GM18867 (cell line): ENCODE results near the gene IRF1.
"Not testable (repeated sequence)": the region's sequence is repeated elsewhere in the genome, so short reads cannot be mapped to it uniquely, and the experiment has no call there.

ENCODE experiments used
- ATAC-seq: cut with Tn5 transposase; IDR thresholded peaks from one replicate; pipeline ENCODE4 v1.9.1; 2021; ENCODE audit warnings: mild to moderate bottlenecking, moderate library complexity; ENCODE audit not compliant: unreplicated experiment

The IRF1 gene, protein sequence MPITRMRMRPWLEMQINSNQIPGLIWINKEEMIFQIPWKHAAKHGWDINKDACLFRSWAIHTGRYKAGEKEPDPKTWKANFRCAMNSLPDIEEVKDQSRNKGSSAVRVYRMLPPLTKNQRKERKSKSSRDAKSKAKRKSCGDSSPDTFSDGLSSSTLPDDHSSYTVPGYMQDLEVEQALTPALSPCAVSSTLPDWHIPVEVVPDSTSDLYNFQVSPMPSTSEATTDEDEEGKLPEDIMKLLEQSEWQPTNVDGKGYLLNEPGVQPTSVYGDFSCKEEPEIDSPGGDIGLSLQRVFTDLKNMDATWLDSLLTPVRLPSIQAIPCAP

DNA sequence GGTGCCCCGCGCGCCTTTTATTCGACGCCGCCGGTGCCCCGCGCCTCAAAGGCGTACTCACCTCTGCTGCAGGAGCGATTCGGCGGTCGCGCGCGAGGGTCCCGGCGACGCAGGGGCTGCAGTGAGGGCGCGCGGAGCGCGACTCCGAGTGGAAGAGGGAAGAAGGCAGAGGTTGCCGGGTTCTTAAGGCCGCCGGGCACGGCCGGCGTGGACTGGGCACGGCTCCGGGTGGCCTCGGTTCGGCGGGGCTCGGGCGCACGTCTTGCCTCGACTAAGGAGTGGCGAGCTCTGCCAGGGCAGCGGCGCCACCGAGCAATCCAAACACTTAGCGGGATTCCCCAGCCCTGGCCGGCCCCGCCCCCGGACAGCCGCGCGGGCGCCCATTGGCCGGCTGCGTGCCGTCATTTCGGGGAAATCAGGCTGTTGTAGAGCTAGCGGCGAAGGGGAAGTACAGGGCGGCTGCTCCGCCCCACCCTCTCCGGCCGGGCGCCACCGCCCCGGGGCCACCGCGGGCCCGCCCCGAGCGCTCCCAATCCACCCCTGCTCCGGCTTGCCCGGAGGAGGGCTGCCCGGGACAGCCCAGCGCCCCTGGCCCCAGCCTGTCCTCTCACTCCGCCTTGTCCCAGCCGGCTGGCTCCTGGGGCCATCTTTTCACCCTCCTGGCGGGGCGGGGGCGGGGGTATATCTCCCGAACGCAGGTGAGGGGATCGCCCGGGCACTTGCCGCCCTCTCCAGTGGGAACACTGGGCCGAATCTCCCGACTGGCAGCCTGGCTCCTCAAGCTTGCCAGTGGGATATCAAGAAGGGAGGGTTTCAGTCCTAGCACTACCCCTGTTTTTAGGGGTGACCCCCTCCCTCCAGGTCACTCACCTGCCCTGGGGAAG is at the start of gene IRF1:
Gene IRF1, minus strand, starts transcription at position 290 of the 884 bp plus-strand sequence. CDS start 1,295 bp downstream, outside the sequence.
- peak; percentile 74 for ATAC-seq

DNA sequence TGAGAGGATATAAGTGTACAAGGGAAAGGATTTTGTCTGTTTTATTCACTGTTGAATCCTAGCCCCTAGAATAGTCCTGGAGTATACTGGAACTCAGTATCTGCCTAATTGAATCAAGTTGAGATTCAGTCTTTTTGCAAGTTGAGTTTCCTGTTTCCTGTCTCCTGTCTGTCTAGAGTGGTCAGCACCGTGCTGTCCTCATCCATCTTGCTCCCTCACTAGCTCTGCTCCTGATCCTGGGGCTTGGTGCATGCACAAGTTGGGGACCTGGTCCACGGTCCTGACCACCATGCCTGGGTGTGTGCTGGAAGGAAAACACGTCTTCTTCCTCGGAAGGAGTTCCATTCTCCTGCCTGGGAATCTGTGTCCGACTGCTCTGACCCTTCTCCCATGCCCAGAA is 49.6 kb upstream of the IRF1 start:
- ATAC-seq: no peak

DNA sequence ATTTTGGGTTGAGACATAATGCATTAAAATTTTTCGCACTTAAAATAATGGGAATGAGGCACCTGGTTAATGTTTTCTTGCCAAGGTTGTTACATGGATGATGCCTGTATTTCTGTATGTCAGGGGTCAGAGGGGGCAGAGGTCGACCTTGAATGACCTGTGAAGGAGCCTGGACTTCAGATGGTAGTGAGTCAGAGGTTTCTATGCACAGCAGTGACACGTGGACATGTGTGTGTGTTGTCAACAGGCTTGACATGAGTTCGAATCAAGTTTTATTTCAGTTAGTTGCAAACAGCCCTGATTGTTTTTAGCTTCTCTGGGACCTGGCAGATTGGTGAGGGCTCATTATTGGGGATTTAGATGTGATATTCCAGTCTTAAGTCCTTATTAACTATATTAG is 49.1 kb upstream of the IRF1 start:
- ATAC-seq: no peak

DNA sequence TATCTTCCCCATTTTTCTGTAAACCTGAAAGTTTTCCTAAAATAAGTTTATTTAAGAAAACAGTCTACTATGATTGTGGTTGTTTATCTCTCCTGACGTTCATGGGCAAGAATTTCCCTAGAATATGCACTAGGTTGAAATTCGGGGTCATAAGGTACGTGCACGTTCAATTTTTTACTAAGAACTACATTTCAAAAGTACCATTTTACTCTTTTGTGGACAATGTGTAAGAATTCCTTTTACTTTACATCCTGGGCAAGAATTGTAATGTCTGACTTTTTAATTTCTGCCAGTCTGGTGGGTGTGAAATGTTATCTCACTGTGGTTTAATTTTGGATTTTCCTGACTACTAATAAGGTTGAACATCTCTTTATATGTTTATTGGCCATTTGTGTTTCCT is 40.4 kb upstream of the IRF1 start:
- ATAC-seq: no peak

DNA sequence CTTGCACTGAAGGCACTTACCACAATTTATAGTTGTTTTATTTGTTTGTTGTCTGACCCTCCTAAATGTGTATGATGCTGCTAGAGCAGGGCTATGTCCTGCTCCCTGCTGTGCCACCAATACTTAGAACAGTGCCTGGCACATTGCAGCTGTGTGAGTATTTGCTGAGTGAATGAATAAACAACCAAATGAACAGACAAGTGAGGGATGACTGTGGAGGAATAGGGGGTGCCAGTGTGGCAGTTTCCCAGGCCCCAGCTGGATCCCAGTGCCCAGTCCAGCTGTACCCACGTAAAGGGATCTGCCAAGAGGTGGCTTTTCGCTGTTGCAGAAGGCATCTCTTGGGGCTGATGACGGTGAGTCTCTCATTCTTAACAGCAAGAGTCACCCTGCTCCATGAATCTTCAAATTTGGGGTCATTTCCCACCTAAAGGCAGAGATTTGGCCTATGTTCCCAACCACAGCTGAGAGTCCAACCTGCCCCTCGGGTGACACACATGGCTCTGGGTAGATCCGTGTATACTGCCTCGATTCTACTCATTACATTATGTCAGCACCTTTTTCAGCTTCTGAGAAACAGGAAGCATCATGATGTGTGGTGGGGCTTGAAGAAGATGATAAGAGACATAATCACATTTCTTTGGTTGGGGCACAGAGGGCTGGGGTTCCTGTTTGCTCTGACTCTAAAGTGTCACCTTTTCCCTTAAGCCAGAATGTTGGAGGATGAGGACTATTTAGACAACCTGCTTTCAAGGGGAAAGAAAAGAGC is 38.5 kb upstream of the IRF1 start:
- ATAC-seq: no peak

DNA sequence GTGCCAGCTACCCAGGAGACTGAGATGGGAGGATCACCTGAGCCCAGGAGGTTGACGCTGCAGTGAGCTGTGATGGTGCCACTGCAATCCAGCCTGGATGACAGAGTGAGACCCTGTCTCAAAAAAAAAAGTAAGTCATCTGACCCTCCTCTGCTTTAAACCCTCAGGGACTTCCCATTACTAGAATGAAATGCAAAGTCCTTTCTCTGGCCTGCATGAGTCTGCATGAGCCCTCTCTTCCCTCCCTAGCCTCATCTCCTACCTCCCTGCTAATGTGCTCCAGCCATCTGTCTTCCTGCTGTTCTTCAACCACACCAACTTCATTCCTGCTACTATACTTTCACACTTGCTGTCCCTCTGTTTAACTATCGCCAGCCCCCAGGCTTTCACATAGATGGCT is 37.4 kb upstream of the IRF1 start:
- ATAC-seq: no peak

DNA sequence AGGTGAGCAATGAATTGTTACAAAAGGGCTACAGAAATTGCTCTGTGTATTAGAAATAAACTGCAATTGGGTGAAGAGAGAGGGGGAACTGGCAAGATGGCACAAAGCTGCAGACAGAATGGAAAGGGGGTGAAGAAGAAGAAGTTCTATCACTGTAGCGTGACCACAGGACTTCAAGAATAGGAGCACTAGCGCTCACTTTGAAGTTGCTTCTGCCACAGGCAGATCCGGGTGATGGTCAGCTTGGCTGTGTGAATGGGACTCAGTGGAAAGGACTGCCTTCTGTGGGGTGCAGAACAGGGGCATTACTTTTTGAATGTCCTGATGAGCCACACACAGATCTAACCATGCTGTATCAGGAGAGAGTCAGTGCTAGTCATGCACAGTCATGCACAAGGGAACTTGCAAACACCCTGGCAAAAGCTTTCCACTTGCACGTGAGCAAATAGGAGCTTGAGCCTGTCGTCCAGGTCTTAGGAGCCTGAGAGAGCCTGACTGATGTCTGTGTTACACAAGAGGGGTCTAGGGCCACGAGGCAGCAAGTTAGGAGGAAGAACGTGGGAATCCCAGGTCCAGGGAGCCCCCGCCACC is 36.5 kb upstream of the IRF1 start:
- ATAC-seq: no peak

DNA sequence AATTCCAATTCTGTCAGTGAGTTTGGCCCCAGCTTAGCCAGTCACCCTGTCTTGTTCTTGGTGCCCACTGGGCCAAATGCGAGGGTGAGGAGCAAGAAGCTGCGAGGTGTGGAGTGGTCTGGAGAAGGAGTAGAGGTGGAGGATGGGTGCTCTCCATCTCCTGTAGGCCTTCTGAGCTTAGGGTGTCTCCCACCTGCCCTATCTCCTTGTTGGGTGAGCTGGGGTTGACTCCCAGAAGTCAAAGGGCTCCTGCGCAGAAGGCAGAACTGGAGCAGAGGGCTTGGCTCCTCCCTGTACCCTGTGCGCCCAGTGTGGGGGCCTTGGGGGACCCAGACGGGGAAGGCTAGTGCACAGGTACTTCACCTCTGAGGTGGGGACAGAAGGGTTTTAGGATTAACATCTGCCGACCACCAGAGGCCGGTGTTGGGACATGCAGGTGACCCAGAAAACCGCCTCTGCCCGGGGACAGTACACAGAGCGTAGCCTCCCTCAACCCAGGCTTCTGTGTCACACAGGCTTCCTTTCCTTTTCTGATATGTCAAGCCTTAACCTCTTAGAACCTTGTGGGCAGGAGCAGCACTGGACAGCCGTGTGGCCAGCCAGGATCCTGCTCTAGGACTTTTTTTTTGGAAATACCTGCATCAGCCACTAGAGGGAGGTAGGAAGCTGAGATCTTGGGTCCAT is 35.9 kb upstream of the IRF1 start:
- peak; percentile 38 for ATAC-seq

DNA sequence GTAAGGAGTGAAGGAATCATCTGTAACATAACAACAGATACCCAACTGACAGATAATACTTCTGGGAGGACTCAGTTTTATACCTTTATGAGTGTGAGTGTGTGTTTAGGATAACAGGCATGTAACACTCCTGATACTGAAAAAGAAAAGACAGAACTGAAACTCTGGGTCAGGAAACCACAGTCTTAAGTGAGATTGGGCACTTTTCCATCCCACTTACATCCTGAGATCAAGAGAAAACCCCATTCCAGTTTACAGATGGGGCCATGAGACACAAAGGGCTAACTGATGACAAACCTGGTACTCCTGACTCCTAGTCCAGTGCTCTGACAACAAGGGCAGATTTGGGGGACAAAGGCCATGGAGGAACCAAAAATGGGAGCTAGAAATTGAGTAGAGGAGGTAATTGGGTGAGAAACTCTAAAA is 34.7 kb upstream of the IRF1 start:
- peak; percentile 76 for ATAC-seq

DNA sequence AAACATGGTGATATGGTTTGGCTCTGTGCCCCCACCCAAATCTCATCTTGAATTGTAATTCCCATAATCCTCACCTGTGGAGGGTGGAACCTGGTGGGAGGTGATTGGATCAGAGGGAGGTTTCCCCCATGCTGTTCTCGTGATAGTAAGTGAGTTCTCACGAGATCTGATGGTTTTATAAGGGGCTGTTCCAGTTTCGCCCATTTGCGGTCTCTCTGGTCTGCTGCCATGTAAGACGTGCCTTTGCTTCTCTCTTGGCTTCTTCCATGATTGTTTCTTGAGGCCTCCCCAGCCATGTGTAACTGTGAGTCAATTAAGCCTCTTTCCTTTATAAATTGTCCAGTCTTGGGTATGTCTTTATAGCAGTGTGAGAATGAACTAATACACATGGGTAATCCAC is 34.3 kb upstream of the IRF1 start:
- not testable (repeated sequence) for ATAC-seq

DNA sequence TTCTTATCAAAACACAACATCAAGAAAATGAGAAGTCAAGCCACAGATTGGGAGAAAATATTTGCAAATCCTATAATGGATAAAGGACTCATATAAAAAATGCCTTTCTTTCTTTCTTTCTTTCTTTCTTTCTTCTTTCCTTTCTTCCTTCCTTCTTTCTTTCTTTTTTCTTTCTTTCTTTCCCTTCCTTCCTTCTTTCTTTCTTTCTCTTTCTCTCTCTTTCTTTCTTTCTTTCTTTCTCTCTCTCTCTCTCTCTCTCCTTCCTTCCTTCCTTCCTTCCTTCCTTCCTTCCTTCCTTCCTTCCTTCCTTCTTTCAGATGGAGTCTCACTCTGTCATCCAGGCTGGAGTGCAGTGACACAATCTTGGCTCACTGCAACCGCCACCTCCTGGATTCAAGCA is 31.5 kb upstream of the IRF1 start:
- not testable (repeated sequence) for ATAC-seq

DNA sequence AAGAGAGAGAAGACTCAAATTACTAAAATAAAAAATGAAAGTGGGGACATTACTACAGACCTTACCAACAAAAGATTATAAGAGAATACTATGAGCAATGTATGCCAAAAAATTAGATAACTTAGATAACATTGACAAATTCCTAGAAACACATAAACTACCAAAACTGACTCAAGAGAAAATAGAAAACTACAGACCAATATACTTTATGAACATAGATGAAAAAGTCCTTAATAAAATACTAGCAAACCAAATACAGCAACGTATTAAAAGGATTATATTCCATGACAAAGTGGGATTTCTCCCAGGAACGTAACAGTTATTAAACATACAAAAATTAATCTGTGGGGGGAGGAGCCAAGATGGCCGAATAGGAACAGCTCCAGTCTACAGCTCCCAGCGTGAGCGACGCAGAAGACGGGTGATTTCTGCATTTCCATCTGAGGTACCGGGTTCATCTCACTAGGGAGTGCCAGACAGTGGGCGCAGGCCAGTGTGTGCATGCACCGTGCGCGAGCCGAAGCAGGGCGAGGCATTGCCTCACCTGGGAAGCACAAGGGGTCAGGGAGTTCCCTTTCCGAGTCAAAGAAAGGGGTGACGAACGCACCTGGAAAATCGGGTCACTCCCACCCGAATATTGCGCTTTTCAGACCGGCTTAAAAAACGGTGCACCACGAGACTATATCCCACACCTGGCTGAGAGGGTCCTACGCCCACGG is 23.2 kb upstream of the IRF1 start:
- not testable (repeated sequence) for ATAC-seq

DNA sequence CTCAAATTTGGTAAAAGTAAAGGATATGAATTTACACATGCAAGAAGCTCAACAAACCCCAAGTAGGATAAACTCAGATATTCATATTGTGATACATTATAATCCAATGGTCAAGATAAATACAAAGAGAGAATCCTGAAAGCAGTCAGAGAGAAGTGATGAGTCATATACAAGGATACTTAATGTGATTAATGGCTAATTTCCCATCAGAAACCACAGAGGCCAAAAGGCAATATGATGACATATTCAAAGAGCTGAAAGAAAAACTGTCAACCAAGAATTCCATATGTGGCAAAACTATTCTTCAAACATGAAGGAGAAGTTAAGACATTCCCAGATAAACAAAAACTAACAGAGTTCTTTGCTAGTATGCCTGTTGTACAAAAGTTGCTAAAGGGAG is 19.5 kb upstream of the IRF1 start:
- no peak for ATAC-seq

DNA sequence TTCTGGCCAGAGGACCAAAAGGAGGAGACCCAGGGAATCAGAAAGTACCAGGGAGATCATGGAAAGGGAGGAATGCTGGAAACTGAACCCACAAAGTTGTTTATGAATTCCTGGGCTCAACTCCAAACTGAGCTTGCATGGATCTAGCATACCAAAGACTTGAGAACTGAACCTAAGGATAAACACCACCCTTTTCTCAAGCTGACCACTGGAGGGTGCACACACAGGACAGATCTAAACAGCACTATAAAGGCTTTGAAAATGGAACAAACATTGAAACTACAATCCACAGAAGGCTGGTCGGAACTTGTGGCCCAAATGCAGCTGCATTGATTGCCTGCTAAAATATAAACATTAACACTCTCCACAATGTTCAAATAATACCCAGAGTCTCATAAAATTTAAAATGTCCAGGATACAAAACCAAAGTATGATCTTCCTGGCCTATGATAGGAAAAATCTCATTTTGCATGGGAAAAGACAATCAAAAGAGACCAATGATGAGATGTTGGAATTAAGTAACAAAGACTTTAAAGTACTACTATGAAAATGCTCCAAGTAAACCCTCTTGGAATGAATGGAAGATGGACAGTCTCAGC is 15.6 kb upstream of the IRF1 start:
- peak; percentile 42 for ATAC-seq

DNA sequence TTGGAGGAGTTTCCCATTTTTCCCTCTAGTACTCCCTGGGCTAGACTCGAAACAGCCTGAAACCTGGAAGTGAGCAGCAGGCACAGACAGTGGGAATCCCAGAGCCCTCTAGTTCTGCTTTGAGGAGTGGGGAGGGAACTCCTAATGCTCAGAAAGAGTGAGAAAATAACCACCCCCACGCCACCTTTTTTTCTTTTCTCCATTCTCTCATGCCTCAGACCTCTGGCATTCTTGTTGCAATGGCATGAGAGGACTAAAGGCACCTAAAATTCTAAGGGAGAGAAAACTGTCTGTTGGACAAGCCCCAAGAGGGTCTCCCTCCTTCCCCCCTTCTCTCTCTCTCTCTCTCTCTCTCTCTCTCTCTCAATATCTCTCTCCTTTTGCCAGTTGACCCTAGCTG is 15.1 kb upstream of the IRF1 start:
- ATAC-seq: no peak

DNA sequence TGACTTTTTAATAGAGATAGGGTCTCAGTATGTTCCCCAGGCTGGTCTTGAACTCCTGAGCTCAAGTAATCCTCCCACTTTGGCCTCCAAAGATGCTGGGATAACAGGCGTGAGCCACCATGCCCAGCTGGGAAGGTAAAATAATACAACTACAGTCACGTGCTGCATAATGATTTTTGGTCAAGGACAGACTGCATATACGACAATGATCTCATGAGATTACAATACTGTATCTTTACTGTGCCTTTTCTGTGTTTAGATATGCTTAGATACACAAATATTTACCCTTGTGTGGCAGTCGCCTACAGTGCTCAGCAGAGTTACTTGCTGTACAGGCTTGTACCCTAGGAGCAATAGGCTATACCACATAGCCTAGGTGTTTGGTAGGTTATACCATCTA is 14.2 kb upstream of the IRF1 start:
- ATAC-seq: no peak

DNA sequence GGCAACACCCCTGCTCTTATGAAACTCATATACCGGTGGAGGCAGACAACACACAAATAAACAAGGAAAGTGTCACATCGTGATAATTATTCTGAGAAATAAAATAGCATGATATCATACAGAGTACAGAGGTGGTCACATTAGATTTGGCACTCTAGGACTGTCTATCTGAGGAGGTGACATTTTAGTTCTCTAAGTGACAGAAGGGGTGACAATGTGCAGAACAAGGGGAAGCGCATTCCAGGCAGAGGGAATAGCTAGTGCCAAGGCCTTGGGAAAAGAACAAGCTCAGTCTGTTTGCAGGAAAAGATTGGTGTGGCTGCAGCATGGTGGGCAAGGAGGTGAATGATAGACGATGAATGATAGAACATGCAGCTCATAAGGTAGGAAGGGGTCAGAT is 12.7 kb upstream of the IRF1 start:
- ATAC-seq: no peak

DNA sequence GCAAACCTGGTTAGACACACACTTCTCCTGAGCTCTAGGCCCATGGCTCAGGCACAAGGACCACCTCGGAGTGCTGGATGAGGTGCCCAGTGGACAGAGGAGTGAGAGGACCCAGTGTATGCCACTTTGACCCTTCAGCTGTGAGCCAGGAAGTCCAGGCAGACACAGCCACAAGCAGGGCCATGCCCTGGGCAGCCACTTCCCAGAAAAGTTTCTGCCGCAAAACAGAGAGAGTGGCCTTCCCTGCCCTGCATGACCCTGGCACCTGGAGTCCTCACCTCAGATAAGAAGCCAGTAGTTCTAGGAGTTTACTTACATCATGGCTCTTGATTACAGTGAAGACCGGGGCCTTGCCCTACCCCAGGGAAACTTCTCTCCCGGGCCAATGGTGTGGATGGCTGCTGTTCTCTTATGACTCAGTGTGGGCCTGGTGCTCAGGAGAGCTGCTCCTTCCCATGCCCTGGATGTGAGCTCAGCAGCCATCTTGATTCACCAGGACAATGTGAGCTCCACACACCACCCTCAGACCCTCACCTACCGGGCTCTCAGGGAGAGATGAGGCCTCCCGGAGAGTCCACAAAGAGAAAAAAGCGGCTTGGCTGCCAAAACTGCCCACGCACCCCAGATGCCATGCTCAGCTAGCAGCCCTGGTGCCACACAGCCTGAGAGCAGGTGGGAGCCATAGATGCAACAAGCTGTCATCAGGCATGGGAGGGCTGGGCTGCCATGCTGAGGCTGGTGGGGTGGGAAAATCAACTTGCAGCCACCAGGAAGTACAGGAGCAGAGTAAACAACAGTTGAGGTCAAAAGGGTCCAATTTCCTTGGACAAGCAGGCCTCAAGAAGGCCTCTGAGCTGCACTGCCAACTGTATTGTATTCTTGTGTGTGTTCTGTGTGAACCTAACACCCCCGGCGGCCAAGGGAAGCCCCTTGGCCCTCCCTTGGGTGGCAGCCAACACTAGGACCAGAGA is 11.7 kb upstream of the IRF1 start:
- no peak for ATAC-seq
